Gastroesophageal sphincter (tissue), 4 donors: ENCODE measurements around the gene ZFYVE1. TPM values are rescaled to one million over a fixed set of nuclear protein-coding genes. Genes with fewer than 3 reads are reported as not detected.

Experiments used
- ATAC-seq: fragments of 150-250 bp; one replicate; pipeline ENCODE4 v1.9.1; 2016; ENCODE audit warnings: mild to moderate bottlenecking, moderate library complexity
- H3K27ac ChIP-seq, 4 donors: fragments of 200-600 bp; sonication (generic) in 3 of 4; 1 replicate in 3 of 4; 2 replicates in 1 of 4; pipeline ENCODE4 v1.5.1; 2016 to 2019
- H3K27me3 ChIP-seq: fragments of 200-600 bp; sonication (generic); one replicate; pipeline ENCODE4 v1.5.1; 2019
- H3K36me3 ChIP-seq, 2 donors: fragments of 200-600 bp; sonication (generic); one replicate each; pipeline ENCODE4 v1.5.1; 2019; ENCODE audit warnings: control low read depth in 1 of 2
- H3K4me1 ChIP-seq, 3 donors: fragments of 200-600 bp; sonication (generic); 1 replicate in 2 of 3; 2 replicates in 1 of 3; pipeline ENCODE4 v1.5.1; 2016 to 2019; ENCODE audit warnings: control low read depth in 2 of 3
- H3K4me3 ChIP-seq, 2 donors: fragments of 200-600 bp; sonication (generic); one replicate each; pipeline ENCODE4 v1.5.1; 2019; ENCODE audit warnings: mild to moderate bottlenecking in 1 of 2, moderate library complexity in 1 of 2
- H3K9me3 ChIP-seq, 3 donors: fragments of 200-600 bp; sonication (generic); one replicate each; pipeline ENCODE4 v1.5.1; 2017 to 2019; ENCODE audit warnings: control low read depth in 2 of 3
- EP300 ChIP-seq: sonication (generic); formaldehyde crosslinking; IDR thresholded peaks from one replicate; pipeline ENCODE4 v1.6.1; 2017; ENCODE audit warnings: antibody characterized with exemption, mild to moderate bottlenecking
- POLR2A ChIP-seq, 2 donors: fragments of 450-650 bp; IDR thresholded peaks; one replicate each; pipeline ENCODE4 v1.6.1; 2017; ENCODE audit warnings: antibody characterized with exemption in 2 of 2, mild to moderate bottlenecking in 2 of 2, moderate library complexity in 1 of 2
- POLR2AphosphoS5 ChIP-seq: sonication (generic); formaldehyde crosslinking; IDR thresholded peaks from one replicate; pipeline ENCODE4 v1.6.1; 2017; ENCODE audit warnings: antibody characterized with exemption
- WGBS, 2 donors: methylation state at CpG; one replicate each; pipeline ENCODE4 v1.1.5; 2018; ENCODE audit warnings: low coverage in 1 of 2; 5-methylcytosine and 5-hydroxymethylcytosine counted together
- total RNA-seq, 4 donors: library from RNA; depleted of rRNA; stranded (reverse); fragments of >200 nt; gene quantifications; one replicate each; pipeline ENCODE4 v1.1.0, GENCODE V29; 2016
- TF ChIP-seq, protein P1 (sequence below), 4 experiments: fragments of 200-600 bp in 2 of 4; fragments of 450-650 bp in 2 of 4; sonication (generic) in 1 of 4; IDR thresholded peaks; one replicate each; pipeline ENCODE4 v1.5.1; 2017 to 2019; ENCODE audit warnings: antibody characterized with exemption in 4 of 4, mild to moderate bottlenecking in 2 of 4, moderate library complexity in 2 of 4

ZFYVE1 gene
- total RNA-seq, 4 donors from 2014 or later, result 16.7 to 36.7 (median 23.8) TPM

GRCh38 chr14:72982146-72982708 is 44.7 kb downstream of the ZFYVE1 start:
- WGBS, 2 donors, result 38 to 83% methylated on average over 1 to 3 of the region's 3 CpGs

DNA sequence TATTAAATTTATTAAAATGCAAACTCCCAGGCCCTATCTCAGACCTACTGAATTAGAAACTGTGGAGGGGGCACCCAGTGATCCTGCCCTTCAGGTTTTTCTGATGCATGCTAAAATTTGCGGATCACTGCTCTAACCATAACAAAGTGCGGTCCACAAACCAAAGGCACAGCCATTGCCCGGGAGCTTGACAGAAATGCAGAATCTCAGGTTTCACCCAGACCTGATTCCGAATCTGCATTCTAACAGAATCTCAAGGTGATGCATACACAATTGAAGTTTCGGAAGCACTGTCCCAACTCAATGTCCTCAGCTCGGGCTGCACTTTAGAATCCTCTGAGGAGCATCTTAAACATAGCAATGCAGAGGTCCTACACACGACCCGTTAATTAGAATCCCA is 46.0 kb downstream of the ZFYVE1 start:
- no peak for ATAC-seq
- WGBS, 2 donors, result 89 to 95% methylated on average over 4 to 8 of the region's 8 CpGs
- H3K36me3 ChIP-seq, result peaks cover 0 to 95% of the 10 kb centered on the region in 2 donors

More at GRCh38 chr14:72982146-72982708, 44.7 kb downstream of the ZFYVE1 start:
- Histone ChIP-seq H3K27me3 (no peaks in the 10 kb centered on the region), H3K9me3 (no peaks in the 10 kb centered on the region), H3K4me3 (no peak overlapping the region), H3K27ac (no peak overlapping the region), H3K36me3 (peaks cover 0 to 95% of the 10 kb centered on the region in 2 donors), H3K4me1 (no peaks in the 10 kb centered on the region)
- ATAC-seq, result no peak
- TF ChIP-seq POLR2A (IDR thresholded peaks at IDR 0.05) (no peak), POLR2AphosphoS5 (no peak), EP300 (no peak)
- TF ChIP-seq, protein P1, sequence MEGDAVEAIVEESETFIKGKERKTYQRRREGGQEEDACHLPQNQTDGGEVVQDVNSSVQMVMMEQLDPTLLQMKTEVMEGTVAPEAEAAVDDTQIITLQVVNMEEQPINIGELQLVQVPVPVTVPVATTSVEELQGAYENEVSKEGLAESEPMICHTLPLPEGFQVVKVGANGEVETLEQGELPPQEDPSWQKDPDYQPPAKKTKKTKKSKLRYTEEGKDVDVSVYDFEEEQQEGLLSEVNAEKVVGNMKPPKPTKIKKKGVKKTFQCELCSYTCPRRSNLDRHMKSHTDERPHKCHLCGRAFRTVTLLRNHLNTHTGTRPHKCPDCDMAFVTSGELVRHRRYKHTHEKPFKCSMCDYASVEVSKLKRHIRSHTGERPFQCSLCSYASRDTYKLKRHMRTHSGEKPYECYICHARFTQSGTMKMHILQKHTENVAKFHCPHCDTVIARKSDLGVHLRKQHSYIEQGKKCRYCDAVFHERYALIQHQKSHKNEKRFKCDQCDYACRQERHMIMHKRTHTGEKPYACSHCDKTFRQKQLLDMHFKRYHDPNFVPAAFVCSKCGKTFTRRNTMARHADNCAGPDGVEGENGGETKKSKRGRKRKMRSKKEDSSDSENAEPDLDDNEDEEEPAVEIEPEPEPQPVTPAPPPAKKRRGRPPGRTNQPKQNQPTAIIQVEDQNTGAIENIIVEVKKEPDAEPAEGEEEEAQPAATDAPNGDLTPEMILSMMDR (IDR thresholded peaks at IDR 0.05), result no peak

DNA sequence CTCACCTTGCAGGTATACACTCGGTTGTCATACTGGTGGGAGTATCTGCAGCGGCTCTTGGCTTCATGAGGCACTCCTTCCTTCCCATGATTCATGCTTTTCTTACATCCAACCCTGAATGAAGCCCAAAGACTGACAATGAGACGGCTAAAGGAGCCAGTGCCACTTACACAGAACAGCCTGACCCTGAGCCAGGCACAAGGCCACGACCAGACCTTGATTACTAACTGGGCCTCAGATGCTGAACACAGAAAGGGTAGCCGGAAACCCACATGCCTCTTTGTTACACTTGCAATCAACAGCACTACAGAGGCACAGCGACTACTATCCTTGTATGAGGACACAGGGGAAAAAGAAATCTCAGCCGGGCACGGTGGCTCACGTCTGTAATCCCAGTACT is 48.0 kb downstream of the ZFYVE1 start:
- ATAC-seq, result no peak
- Histone ChIP-seq H3K4me1 (no peaks in the 10 kb centered on the region), H3K9me3 (no peaks in the 10 kb centered on the region), H3K27me3 (no peaks in the 10 kb centered on the region), H3K27ac (no peak overlapping the region), H3K36me3 (peaks cover 0 to 95% of the 10 kb centered on the region in 2 donors), H3K4me3 (no peak overlapping the region)
- no peak for TF ChIP-seq EP300
- no peak for TF ChIP-seq POLR2AphosphoS5
- TF ChIP-seq, protein P1 (IDR thresholded peaks at IDR 0.05), result no peak
- no peak for TF ChIP-seq POLR2A (IDR thresholded peaks at IDR 0.05)
- WGBS, 2 donors, result 93% methylated on average over 3 to 6 of the region's 9 CpGs

More for the DNA sequence above, 46.0 kb downstream of the ZFYVE1 start:
- H3K9me3 ChIP-seq, result no peaks in the 10 kb centered on the region
- H3K27me3 ChIP-seq, result no peaks in the 10 kb centered on the region
- H3K4me3 ChIP-seq, result no peak overlapping the region
- no peak for TF ChIP-seq POLR2A (IDR thresholded peaks at IDR 0.05)
- no peak for TF ChIP-seq POLR2AphosphoS5
- TF ChIP-seq, protein P1 (IDR thresholded peaks at IDR 0.05), result no peak
- no peak for TF ChIP-seq EP300
- H3K4me1 ChIP-seq, result no peaks in the 10 kb centered on the region
- no peak overlapping the region for H3K27ac ChIP-seq

DNA sequence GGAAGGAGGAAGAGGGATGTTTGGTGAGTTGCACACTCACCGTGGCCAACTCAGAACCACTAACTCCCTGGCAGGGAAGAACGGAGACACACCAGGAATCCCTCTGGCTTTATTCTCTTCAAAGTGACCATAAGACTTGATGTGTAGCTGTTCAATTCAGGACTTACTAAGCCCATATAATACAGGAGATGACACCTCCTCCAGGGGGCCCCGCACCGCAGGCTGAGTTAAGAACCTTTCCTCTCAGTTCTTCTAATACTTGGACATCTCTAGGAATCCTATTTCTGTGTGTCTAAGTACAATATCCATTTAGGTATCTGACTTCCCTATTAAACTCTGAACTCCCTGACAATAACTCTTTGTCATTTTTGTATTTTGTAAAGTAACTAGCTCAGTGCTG is 51.1 kb downstream of the ZFYVE1 start:
- H3K9me3 ChIP-seq, result no peaks in the 10 kb centered on the region
- no peak overlapping the region for H3K27ac ChIP-seq
- H3K4me1 ChIP-seq, result no peaks in the 10 kb centered on the region
- H3K4me3 ChIP-seq, result no peak overlapping the region
- H3K27me3 ChIP-seq, result no peaks in the 10 kb centered on the region
- peaks cover 0 to 98% of the 10 kb centered on the region in 2 donors for H3K36me3 ChIP-seq
- no peak for TF ChIP-seq POLR2A (IDR thresholded peaks at IDR 0.05)
- no peak for TF ChIP-seq POLR2AphosphoS5
- TF ChIP-seq, protein P1 (IDR thresholded peaks at IDR 0.05), result no peak
- no peak for TF ChIP-seq EP300
- no peak for ATAC-seq
- 86 to 93% methylated on average over 1 to 2 of the region's 4 CpGs for WGBS, 2 donors

GRCh38 chr14:72974661-72975060 is 52.2 kb downstream of the ZFYVE1 start:
- WGBS, 2 donors, result 80 to 100% methylated on average over 1 to 5 of the region's 12 CpGs
- no peak for ATAC-seq
- no peak for TF ChIP-seq POLR2A (IDR thresholded peaks at IDR 0.05)
- no peak for TF ChIP-seq EP300
- Histone ChIP-seq H3K4me3 (no peak overlapping the region), H3K9me3 (no peaks in the 10 kb centered on the region), H3K4me1 (no peaks in the 10 kb centered on the region), H3K27me3 (no peaks in the 10 kb centered on the region), H3K27ac (no peak overlapping the region), H3K36me3 (peaks cover 0 to 98% of the 10 kb centered on the region in 2 donors)
